Chondrocyte (in vitro differentiated cells): ENCODE results near the gene OTUD4. TPM values are rescaled to one million over a fixed set of nuclear protein-coding genes. Genes with fewer than 3 reads are reported as not detected.
A peak's percentile ranks its signal among the peaks of the same experiment; 100 is the strongest.

ENCODE experiments used
- DNase-seq: peaks from one replicate; pipeline ENCODE4 v3.0.0; 2021; ENCODE audit warnings: mixed read lengths, low spot score
- H3K27ac Mint-ChIP-seq: one replicate; pipeline ENCODE4 v1.8.0; 2021; ENCODE audit warnings: mild to moderate bottlenecking, moderate library complexity, mixed read lengths; ENCODE audit not compliant: unreplicated experiment
- H3K27me3 Mint-ChIP-seq: 2 replicates; pipeline ENCODE4 v1.8.0; 2021; ENCODE audit warnings: low read depth, mixed read lengths
- H3K36me3 Mint-ChIP-seq: 2 replicates; pipeline ENCODE4 v1.8.0; 2021; ENCODE audit warnings: low read depth, mixed read lengths
- H3K4me1 Mint-ChIP-seq: 2 replicates; pipeline ENCODE4 v1.8.0; 2021; ENCODE audit warnings: low read depth, mild to moderate bottlenecking, mixed read lengths
- H3K4me3 Mint-ChIP-seq: one replicate; pipeline ENCODE4 v1.8.0; 2021; ENCODE audit warnings: mild to moderate bottlenecking, moderate library complexity, mixed read lengths; ENCODE audit not compliant: unreplicated experiment
- H3K9me3 Mint-ChIP-seq: 2 replicates; pipeline ENCODE4 v1.8.0; 2021; ENCODE audit warnings: low read depth, mixed read lengths
- CTCF ChIP-seq: fragments of 200-600 bp; sonication (generic); IDR thresholded peaks from 2 replicates; pipeline ENCODE4 v1.5.0; 2021; ENCODE audit warnings: antibody characterized with exemption, mild to moderate bottlenecking, moderate library complexity
- total RNA-seq: library from RNA; stranded (reverse); gene quantifications from 3 replicates; pipeline ENCODE4 v1.2.1, GENCODE V29; 2021

Gene OTUD4
- total RNA-seq, 1 donor from 2014 or later: 27.7 TPM

GRCh38 chr4:145216535-145216934 lies 36.1 kb upstream of the OTUD4 start:
- no peak overlapping the region for H3K27ac Mint-ChIP-seq

GRCh38 chr4:145213245-145213644 lies 32.9 kb upstream of the OTUD4 start:
- Mint-ChIP-seq H3K36me3 (no peaks in the 10 kb centered on the region), H3K9me3 (no peaks in the 10 kb centered on the region), H3K27me3 (no peaks in the 10 kb centered on the region), H3K27ac (no peak overlapping the region), H3K4me3 (no peak overlapping the region), H3K4me1 (no peaks in the 10 kb centered on the region)
- no peak for DNase-seq
- TF ChIP-seq CTCF: no peak

More at GRCh38 chr4:145216535-145216934, 36.1 kb upstream of the OTUD4 start:
- Mint-ChIP-seq H3K36me3 (peaks cover 1% of the 10 kb centered on the region), H3K9me3 (no peaks in the 10 kb centered on the region), H3K4me3 (no peak overlapping the region), H3K27me3 (peaks cover 2% of the 10 kb centered on the region), H3K4me1 (no peaks in the 10 kb centered on the region)
- DNase-seq: no peak
- peak; percentile 88 for TF ChIP-seq CTCF

GRCh38 chr4:145207934-145208333 lies 27.5 kb upstream of the OTUD4 start:
- H3K4me3 Mint-ChIP-seq: no peak overlapping the region
- no peaks in the 10 kb centered on the region for H3K27me3 Mint-ChIP-seq
- no peaks in the 10 kb centered on the region for H3K4me1 Mint-ChIP-seq
- H3K36me3 Mint-ChIP-seq: no peaks in the 10 kb centered on the region
- H3K9me3 Mint-ChIP-seq: no peaks in the 10 kb centered on the region
- no peak for TF ChIP-seq CTCF
- no peak for DNase-seq
- H3K27ac Mint-ChIP-seq: no peak overlapping the region

- H3K27me3 Mint-ChIP-seq: no peaks in the 10 kb centered on the region
- H3K27ac Mint-ChIP-seq: no peak overlapping the region
- no peak overlapping the region for H3K4me3 Mint-ChIP-seq
- H3K9me3 Mint-ChIP-seq: no peaks in the 10 kb centered on the region
- no peaks in the 10 kb centered on the region for H3K4me1 Mint-ChIP-seq
- no peak for TF ChIP-seq CTCF
- no peak for DNase-seq
- H3K36me3 Mint-ChIP-seq: no peaks in the 10 kb centered on the region
Measured at GRCh38 chr4:145203410-145203809, 23.0 kb upstream of the OTUD4 start.

- Mint-ChIP-seq H3K36me3 (no peaks in the 10 kb centered on the region), H3K4me1 (no peaks in the 10 kb centered on the region), H3K9me3 (no peaks in the 10 kb centered on the region), H3K27me3 (peaks cover 6% of the 10 kb centered on the region), H3K4me3 (no peak overlapping the region), H3K27ac (no peak overlapping the region)
- DNase-seq: no peak
- TF ChIP-seq CTCF: no peak
Measured at GRCh38 chr4:145200366-145200765, 20.0 kb upstream of the OTUD4 start.
